HEK293T (cell line): Measurements from ENCODE around the gene CC2D2B.
"Not testable (repeated sequence)": the region's sequence is repeated elsewhere in the genome, so short reads cannot be mapped to it uniquely, and the experiment has no call there.

Experiments
- CTCF ChIA-PET: fragments of 350-600 bp; formaldehyde crosslinking; extraction: SDS; loops from one replicate; lab custom pipeline; 2021; ENCODE audit warnings: antibody characterized with exemption, inconsistent platforms; lab: Yijun Ruan, JAX
- POLR2A ChIA-PET: fragments of 350-600 bp; formaldehyde crosslinking; extraction: SDS; loops from one replicate; lab custom pipeline; 2020; ENCODE audit warnings: antibody characterized with exemption, inconsistent platforms; lab: Yijun Ruan, JAX
- DNase-seq: peaks from one replicate; pipeline ENCODE4 v3.0.0; 2012; ENCODE audit warnings: mixed read lengths; ENCODE audit errors: extremely low spot score
- ARNT ChIP-seq: fragments of 450-650 bp; IDR thresholded peaks from 2 replicates; pipeline ENCODE4 v1.6.1; 2017; ENCODE audit warnings: mild to moderate bottlenecking
- BHLHE40 ChIP-seq: fragments of 450-650 bp; IDR thresholded peaks from 2 replicates; pipeline ENCODE4 v1.6.1; 2016; ENCODE audit warnings: mild to moderate bottlenecking, moderate library complexity, borderline replicate concordance
- CTBP1 ChIP-seq: fragments of 450-650 bp; IDR thresholded peaks from 2 replicates; pipeline ENCODE4 v1.6.1; 2016; ENCODE audit warnings: borderline replicate concordance
- ELF4 ChIP-seq: fragments of 450-650 bp; IDR thresholded peaks from 2 replicates; pipeline ENCODE4 v1.6.1; 2017; ENCODE audit warnings: antibody characterized with exemption
- FOXA1 ChIP-seq: fragments of 450-650 bp; IDR thresholded peaks from 2 replicates; pipeline ENCODE4 v1.6.1; 2016; ENCODE audit warnings: mild to moderate bottlenecking
- FOXK2 ChIP-seq: fragments of 450-650 bp; IDR thresholded peaks from 2 replicates; pipeline ENCODE4 v1.6.1; 2016; ENCODE audit warnings: mild to moderate bottlenecking
- FOXM1 ChIP-seq: fragments of 450-650 bp; IDR thresholded peaks from 2 replicates; pipeline ENCODE4 v1.6.1; 2017; ENCODE audit warnings: mild to moderate bottlenecking, borderline replicate concordance
- HDGF ChIP-seq: fragments of 450-650 bp; IDR thresholded peaks from 2 replicates; pipeline ENCODE4 v1.6.1; 2017; ENCODE audit warnings: antibody characterized with exemption, borderline replicate concordance
- L3MBTL2 ChIP-seq: fragments of 450-650 bp; conservative IDR thresholded peaks from 2 replicates; pipeline ENCODE4 v1.6.1; 2016; ENCODE audit warnings: mild to moderate bottlenecking
- LEF1 ChIP-seq: fragments of 450-650 bp; IDR thresholded peaks from 2 replicates; pipeline ENCODE4 v1.6.1; 2017; ENCODE audit warnings: mild to moderate bottlenecking, borderline replicate concordance
- NFRKB ChIP-seq: fragments of 450-650 bp; IDR thresholded peaks from 2 replicates; pipeline ENCODE4 v1.6.1; 2016; ENCODE audit warnings: mild to moderate bottlenecking, moderate library complexity
- SP1 ChIP-seq: fragments of 450-650 bp; IDR thresholded peaks from 2 replicates; pipeline ENCODE4 v1.6.1; 2017
- SUZ12 ChIP-seq: fragments of 450-650 bp; IDR thresholded peaks from 2 replicates; pipeline ENCODE4 v1.6.1; 2016; ENCODE audit warnings: mild to moderate bottlenecking
- TARDBP ChIP-seq: fragments of 450-650 bp; IDR thresholded peaks from 2 replicates; pipeline ENCODE4 v1.6.1; 2016
- ZNF384 ChIP-seq: fragments of 450-650 bp; IDR thresholded peaks from 2 replicates; pipeline ENCODE4 v1.6.1; 2016
- TF ChIP-seq, protein P1 (sequence below): fragments of 450-650 bp; IDR thresholded peaks from 2 replicates; pipeline ENCODE4 v1.6.1; 2016

Gene CC2D2B

GRCh38 chr10:95865814-95866466 lies 41.8 kb upstream of the CC2D2B start:
- no peak for DNase-seq
- TF ChIP-seq LEF1 (no peak), TARDBP (no peak), SUZ12 (no peak), ZNF384 (no peak), ELF4 (no peak), BHLHE40 (no peak), NFRKB (no peak), L3MBTL2 (no peak), FOXM1 (no peak), HDGF (no peak), CTBP1 (no peak), ARNT (no peak)
- TF ChIP-seq, protein P1, sequence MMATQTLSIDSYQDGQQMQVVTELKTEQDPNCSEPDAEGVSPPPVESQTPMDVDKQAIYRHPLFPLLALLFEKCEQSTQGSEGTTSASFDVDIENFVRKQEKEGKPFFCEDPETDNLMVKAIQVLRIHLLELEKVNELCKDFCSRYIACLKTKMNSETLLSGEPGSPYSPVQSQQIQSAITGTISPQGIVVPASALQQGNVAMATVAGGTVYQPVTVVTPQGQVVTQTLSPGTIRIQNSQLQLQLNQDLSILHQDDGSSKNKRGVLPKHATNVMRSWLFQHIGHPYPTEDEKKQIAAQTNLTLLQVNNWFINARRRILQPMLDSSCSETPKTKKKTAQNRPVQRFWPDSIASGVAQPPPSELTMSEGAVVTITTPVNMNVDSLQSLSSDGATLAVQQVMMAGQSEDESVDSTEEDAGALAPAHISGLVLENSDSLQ: no peak
- ChIA-PET CTCF (interaction anchor here (1.1 kb wide), 1 partner anchor 172 kb away, joined by 4 read pairs; the partner anchor contains the start of gene TCTN3), POLR2A (interaction anchor here (1.1 kb wide), 1 partner anchor 172 kb away, joined by 4 read pairs; the partner anchor contains the start of gene TCTN3)

- TF ChIP-seq TARDBP (no peak), FOXM1 (no peak), ZNF384 (no peak), LEF1 (no peak), ARNT (no peak), SP1 (no peak), NFRKB (no peak), FOXK2 (no peak), FOXA1 (no peak)
- CTCF ChIA-PET: no interaction called here
- POLR2A ChIA-PET: no interaction called here
- no peak for DNase-seq
These were observed 41.3 kb upstream of the CC2D2B start for GRCh38 chr10:95866467-95866842.

- no peak for DNase-seq
- TF ChIP-seq L3MBTL2 (no peak), ELF4 (no peak), LEF1 (no peak), SUZ12 (no peak), HDGF (no peak), CTBP1 (no peak), NFRKB (no peak), FOXM1 (no peak), ARNT (no peak)
- ChIA-PET POLR2A (no interaction called here), CTCF (no interaction called here)
These were observed 39.9 kb upstream of the CC2D2B start for GRCh38 chr10:95867866-95868265.

DNA sequence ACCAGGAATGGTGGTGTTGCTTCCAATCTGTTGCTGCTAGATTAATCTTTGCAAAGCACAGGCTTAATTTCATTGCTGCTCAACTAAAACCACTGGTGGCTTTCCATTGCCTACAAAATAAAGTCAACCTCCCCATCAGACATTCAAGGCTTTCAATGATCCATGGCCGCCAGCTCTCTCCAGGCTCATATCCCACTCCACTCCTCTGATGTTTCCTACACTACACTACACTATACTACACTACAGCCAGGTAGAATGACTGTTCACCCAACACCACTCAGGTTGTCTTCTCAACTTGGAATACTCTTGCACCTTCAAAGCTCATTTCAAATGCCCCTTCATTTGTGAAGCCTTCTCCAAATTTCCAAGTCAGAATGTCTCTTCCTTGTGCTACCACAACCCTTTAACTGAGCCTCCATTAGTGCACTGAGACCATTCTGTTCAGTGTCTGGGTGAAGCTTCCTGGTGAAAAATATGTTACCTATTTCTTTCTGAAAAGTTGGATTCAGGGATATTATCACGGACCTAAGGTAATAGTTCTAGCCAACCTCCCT lies 35.5 kb upstream of the CC2D2B start:
- CTCF ChIA-PET: no interaction called here
- TF ChIP-seq SUZ12 (no peak), BHLHE40 (no peak), ELF4 (no peak), HDGF (no peak), TARDBP (no peak), FOXA1 (no peak), CTBP1 (no peak), SP1 (no peak), LEF1 (no peak)
- TF ChIP-seq, protein P1: no peak
- DNase-seq: no peak
- POLR2A ChIA-PET: no interaction called here

GRCh38 chr10:95873139-95873538 lies 34.6 kb upstream of the CC2D2B start:
- ChIA-PET POLR2A (no interaction called here), CTCF (no interaction called here)
- no peak for DNase-seq
- TF ChIP-seq HDGF: no peak
- no peak for TF ChIP-seq SUZ12
- no peak for TF ChIP-seq FOXK2
- TF ChIP-seq ARNT: no peak
- TF ChIP-seq ELF4: no peak
- no peak for TF ChIP-seq ZNF384
- no peak for TF ChIP-seq FOXA1
- TF ChIP-seq, protein P1: no peak
- TF ChIP-seq L3MBTL2: no peak
- no peak for TF ChIP-seq FOXM1
- no peak for TF ChIP-seq NFRKB
- no peak for TF ChIP-seq SP1
- no peak for TF ChIP-seq BHLHE40

DNA sequence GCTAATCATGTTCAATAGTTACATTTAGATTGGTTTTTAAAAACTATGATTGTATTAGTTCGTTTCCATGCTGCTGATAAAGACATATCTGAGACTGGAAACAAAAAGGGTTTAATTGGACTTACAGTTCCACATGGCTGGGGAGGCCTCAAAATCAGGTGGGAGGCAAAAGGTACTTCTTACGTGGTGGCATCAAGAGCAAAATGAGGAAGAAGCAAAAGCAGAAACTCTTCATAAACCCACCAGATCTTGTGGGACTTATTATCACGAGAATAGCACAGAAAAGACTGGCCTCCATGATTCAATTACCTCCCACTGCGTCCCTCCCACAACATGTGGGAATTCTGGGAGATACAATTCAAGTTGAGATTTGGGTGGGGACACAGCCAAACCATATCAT lies 34.1 kb upstream of the CC2D2B start:
- DNase-seq: no peak
- ChIA-PET POLR2A (no interaction called here), CTCF (no interaction called here)
- TF ChIP-seq SP1: no peak
- TF ChIP-seq FOXM1: no peak
- TF ChIP-seq LEF1: no peak
- no peak for TF ChIP-seq CTBP1
- TF ChIP-seq BHLHE40: no peak
- TF ChIP-seq, protein P1: no peak
- no peak for TF ChIP-seq FOXK2
- TF ChIP-seq NFRKB: no peak
- no peak for TF ChIP-seq HDGF
- TF ChIP-seq L3MBTL2: no peak
- TF ChIP-seq TARDBP: no peak
- no peak for TF ChIP-seq ZNF384
- TF ChIP-seq ARNT: no peak
- TF ChIP-seq SUZ12: no peak
- TF ChIP-seq FOXA1: no peak
- no peak for TF ChIP-seq ELF4

DNA sequence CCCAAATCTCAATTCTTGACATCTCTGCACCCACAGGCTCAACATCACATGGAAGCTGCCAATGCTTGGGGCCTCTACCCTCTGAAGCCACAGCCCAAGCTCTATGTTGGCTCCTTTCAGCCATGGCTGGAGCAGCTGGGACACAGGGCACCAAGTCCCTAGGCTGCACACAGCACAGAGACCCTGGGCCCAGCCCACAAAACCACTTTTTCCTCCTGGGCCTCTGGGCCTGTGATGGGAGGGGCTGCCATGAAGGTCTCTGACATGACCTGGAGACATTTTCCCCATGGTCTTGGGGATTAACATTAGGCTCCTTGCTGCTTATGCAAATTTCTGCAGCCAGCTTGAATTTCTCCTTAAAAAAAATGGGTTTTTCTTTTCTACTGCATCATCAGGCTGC lies 33.0 kb upstream of the CC2D2B start:
- POLR2A ChIA-PET, CTCF ChIA-PET, DNase-seq: not testable (repeated sequence)
